Neural cell (in vitro differentiated cells): ENCODE measurements around the gene KCNJ16. TPM values are rescaled to one million over a fixed set of nuclear protein-coding genes. Genes with fewer than 3 reads are reported as not detected.

Source experiments
- H2AFZ ChIP-seq: fragments of 200-600, 300-800 bp; sonication (generic), shearing (Covaris generic); 2 replicates; pipeline ENCODE4 v1.6.0; 2014; ENCODE audit warnings: low read depth, mild to moderate bottlenecking, antibody characterized with exemption, low read length, moderate library complexity
- H3F3A ChIP-seq: fragments of 200-600 bp; shearing (Covaris generic); 2 replicates; pipeline ENCODE4 v1.6.1; 2016; ENCODE audit warnings: mild to moderate bottlenecking, moderate library complexity, mixed read lengths, antibody characterized with exemption, low read length; ENCODE audit not compliant: insufficient read depth, poor library complexity, severe bottlenecking
- H3K27ac ChIP-seq: fragments of 200-600, 300-800 bp; sonication (generic), shearing (Covaris generic); 2 replicates; pipeline ENCODE4 v1.5.1; 2014; ENCODE audit warnings: mild to moderate bottlenecking, low read length, moderate library complexity
- H3K27me3 ChIP-seq: fragments of 300-800, 200-600 bp; sonication (generic), shearing (Covaris generic); 2 replicates; pipeline ENCODE4 v1.6.0; 2014; ENCODE audit warnings: mild to moderate bottlenecking, low read depth, low read length, moderate library complexity; ENCODE audit not compliant: insufficient read depth
- H3K36me3 ChIP-seq: fragments of 300-800, 200-600 bp; sonication (generic), shearing (Covaris generic); 2 replicates; pipeline ENCODE4 v1.5.1; 2014; ENCODE audit warnings: mild to moderate bottlenecking, antibody characterized with exemption, low read length, moderate library complexity; ENCODE audit not compliant: insufficient read depth
- H3K4me2 ChIP-seq: fragments of 300-800, 200-600 bp; sonication (generic), shearing (Covaris generic); 2 replicates; pipeline ENCODE4 v1.6.0; 2014; ENCODE audit warnings: mild to moderate bottlenecking, low read length
- H3K4me3 ChIP-seq: fragments of 300-800, 200-600 bp; sonication (generic), shearing (Covaris generic); 2 replicates; pipeline ENCODE4 v1.5.1; 2014; ENCODE audit warnings: mild to moderate bottlenecking, low read length, moderate library complexity
- H3K79me2 ChIP-seq: fragments of 200-600 bp; shearing (Covaris generic); replicated peaks from 2 replicates; pipeline ENCODE4 v1.6.0; 2014; ENCODE audit warnings: mild to moderate bottlenecking, low read length, moderate library complexity; ENCODE audit not compliant: insufficient read depth
- H3K9ac ChIP-seq: fragments of 300-800, 200-600 bp; sonication (generic), shearing (Covaris generic); 2 replicates; pipeline ENCODE4 v1.6.1; 2016; ENCODE audit warnings: mild to moderate bottlenecking, low read length, mixed read lengths
- H3K9me2 ChIP-seq: fragments of 200-600 bp; shearing (Covaris generic); 2 replicates; pipeline ENCODE4 v1.6.1; 2016; ENCODE audit warnings: mild to moderate bottlenecking, low read length, mixed read lengths; ENCODE audit not compliant: insufficient read depth
- H3K9me3 ChIP-seq: fragments of 200-600, 300-800 bp; sonication (generic), shearing (Covaris generic); 2 replicates; pipeline ENCODE4 v1.6.1; 2016; ENCODE audit warnings: mild to moderate bottlenecking, mixed run types, low read length, moderate library complexity, mixed read lengths
- H4K20me1 ChIP-seq: fragments of 200-600 bp; shearing (Covaris generic); 2 replicates; pipeline ENCODE4 v1.6.1; 2016; ENCODE audit warnings: mild to moderate bottlenecking, mixed run types; ENCODE audit not compliant: insufficient read depth
- CTCF ChIP-seq: fragments of 450-650 bp; IDR thresholded peaks from 2 replicates; pipeline ENCODE4 v1.5.1; 2014; ENCODE audit warnings: antibody characterized with exemption, mild to moderate bottlenecking, moderate library complexity; ENCODE audit not compliant: poor library complexity, severe bottlenecking
- EP300 ChIP-seq: fragments of 450-650 bp; conservative IDR thresholded peaks from 2 replicates; pipeline ENCODE4 v1.6.1; 2014; ENCODE audit warnings: antibody characterized with exemption, mild to moderate bottlenecking, moderate library complexity; ENCODE audit not compliant: poor library complexity, severe bottlenecking
- EZH2 ChIP-seq: fragments of 200-600, 300-800 bp; shearing (Covaris generic), sonication (generic); IDR thresholded peaks from 2 replicates; pipeline ENCODE4 v1.6.1; 2014; ENCODE audit warnings: antibody characterized with exemption, low read length, borderline replicate concordance, mild to moderate bottlenecking; ENCODE audit not compliant: insufficient read depth, poor library complexity, severe bottlenecking
- MXI1 ChIP-seq: fragments of 450-650 bp; conservative IDR thresholded peaks from 2 replicates; pipeline ENCODE4 v1.6.1; 2014; ENCODE audit warnings: antibody characterized with exemption, mild to moderate bottlenecking; ENCODE audit not compliant: poor library complexity, severe bottlenecking
- POLR2AphosphoS5 ChIP-seq: IDR thresholded peaks from 2 replicates; pipeline ENCODE4 v1.6.1; 2012
- RAD21 ChIP-seq: fragments of 450-650 bp; conservative IDR thresholded peaks from 2 replicates; pipeline ENCODE4 v1.6.1; 2014; ENCODE audit warnings: antibody characterized with exemption, mild to moderate bottlenecking, moderate library complexity
- REST ChIP-seq: IDR thresholded peaks from 2 replicates; pipeline ENCODE4 v1.6.1; 2012; ENCODE audit warnings: borderline replicate concordance
- SMC3 ChIP-seq: fragments of 450-650 bp; conservative IDR thresholded peaks from 2 replicates; pipeline ENCODE4 v1.6.1; 2014; ENCODE audit warnings: antibody characterized with exemption, mild to moderate bottlenecking, moderate library complexity; ENCODE audit not compliant: poor library complexity
- TAF1 ChIP-seq: IDR thresholded peaks from 2 replicates; pipeline ENCODE4 v1.6.1; 2012; ENCODE audit warnings: low read depth
- polyA plus RNA-seq: library from polyadenylated mRNA; depleted of rRNA; stranded (reverse); fragments of >200 nt; gene quantifications from 2 replicates; pipeline ENCODE4 v1.2.3, GENCODE V29; 2014

KCNJ16 gene
- polyA plus RNA-seq, 1 donor from 2014 or later = 1.7 TPM

GRCh38 chr17:70071620-70072019 is 3.4 kb upstream of the KCNJ16 start:
- TF ChIP-seq REST (no peak), EP300 (no peak), EZH2 (no peak), SMC3 (no peak), CTCF (no peak), RAD21 (no peak), TAF1 (no peak), MXI1 (no peak)
- H3K79me2 ChIP-seq = no peaks in the 10 kb centered on the region
- no peaks in the 10 kb centered on the region for H3F3A ChIP-seq

GRCh38 chr17:70072546-70073309 is 2.3 kb upstream of the KCNJ16 start:
- H3K9me3 ChIP-seq = no peaks in the 10 kb centered on the region
- H3K4me3 ChIP-seq = no peak overlapping the region
- H3K9me2 ChIP-seq = peaks cover 4% of the 10 kb centered on the region
- H2AFZ ChIP-seq = no peak overlapping the region
- H3K4me2 ChIP-seq = no peak overlapping the region
- no peaks in the 10 kb centered on the region for H3K36me3 ChIP-seq
- no peaks in the 10 kb centered on the region for H3K79me2 ChIP-seq
- no peaks in the 10 kb centered on the region for H3K27me3 ChIP-seq
- H3K9ac ChIP-seq = no peak overlapping the region
- H4K20me1 ChIP-seq = no peaks in the 10 kb centered on the region
- H3F3A ChIP-seq = no peaks in the 10 kb centered on the region
- no peak for TF ChIP-seq MXI1
- no peak for TF ChIP-seq REST
- no peak for TF ChIP-seq SMC3
- no peak for TF ChIP-seq TAF1
- TF ChIP-seq RAD21 = no peak
- no peak for TF ChIP-seq POLR2AphosphoS5
- no peak for TF ChIP-seq CTCF
- TF ChIP-seq EP300 = no peak
- no peak for TF ChIP-seq EZH2
- no peak overlapping the region for H3K27ac ChIP-seq

More at GRCh38 chr17:70071620-70072019, 3.4 kb upstream of the KCNJ16 start:
- no peak overlapping the region for H3K4me2 ChIP-seq
- H3K27me3 ChIP-seq = no peaks in the 10 kb centered on the region
- no peaks in the 10 kb centered on the region for H3K36me3 ChIP-seq
- H4K20me1 ChIP-seq = no peaks in the 10 kb centered on the region
- H3K27ac ChIP-seq = no peak overlapping the region
- H3K9me2 ChIP-seq = peaks cover 4% of the 10 kb centered on the region
- no peak overlapping the region for H3K9ac ChIP-seq
- H3K4me3 ChIP-seq = no peak overlapping the region
- no peak overlapping the region for H2AFZ ChIP-seq
- H3K9me3 ChIP-seq = no peaks in the 10 kb centered on the region
